Transverse colon (tissue), 3 donors: ENCODE measurements around the gene MPDU1.
A peak's percentile ranks its signal among the peaks of the same experiment; 100 is the strongest.

Experiments used
- POLR2A ChIP-seq: fragments of 450-650 bp; IDR thresholded peaks from one replicate; pipeline ENCODE4 v1.6.1; 2016; ENCODE audit warnings: antibody characterized with exemption, mild to moderate bottlenecking, moderate library complexity
- TF ChIP-seq, protein P1 (sequence below), 5 experiments: fragments of 200-600 bp in 3 of 5; fragments of 450-650 bp in 2 of 5; sonication (generic) in 3 of 5; IDR thresholded peaks; 1 replicate in 2 of 5; 2 replicates in 3 of 5; pipeline ENCODE4 v1.5.1; 2016 to 2017; ENCODE audit warnings: antibody characterized with exemption in 5 of 5, inconsistent platforms in 3 of 5, mild to moderate bottlenecking in 2 of 5, moderate library complexity in 1 of 5

DNA sequence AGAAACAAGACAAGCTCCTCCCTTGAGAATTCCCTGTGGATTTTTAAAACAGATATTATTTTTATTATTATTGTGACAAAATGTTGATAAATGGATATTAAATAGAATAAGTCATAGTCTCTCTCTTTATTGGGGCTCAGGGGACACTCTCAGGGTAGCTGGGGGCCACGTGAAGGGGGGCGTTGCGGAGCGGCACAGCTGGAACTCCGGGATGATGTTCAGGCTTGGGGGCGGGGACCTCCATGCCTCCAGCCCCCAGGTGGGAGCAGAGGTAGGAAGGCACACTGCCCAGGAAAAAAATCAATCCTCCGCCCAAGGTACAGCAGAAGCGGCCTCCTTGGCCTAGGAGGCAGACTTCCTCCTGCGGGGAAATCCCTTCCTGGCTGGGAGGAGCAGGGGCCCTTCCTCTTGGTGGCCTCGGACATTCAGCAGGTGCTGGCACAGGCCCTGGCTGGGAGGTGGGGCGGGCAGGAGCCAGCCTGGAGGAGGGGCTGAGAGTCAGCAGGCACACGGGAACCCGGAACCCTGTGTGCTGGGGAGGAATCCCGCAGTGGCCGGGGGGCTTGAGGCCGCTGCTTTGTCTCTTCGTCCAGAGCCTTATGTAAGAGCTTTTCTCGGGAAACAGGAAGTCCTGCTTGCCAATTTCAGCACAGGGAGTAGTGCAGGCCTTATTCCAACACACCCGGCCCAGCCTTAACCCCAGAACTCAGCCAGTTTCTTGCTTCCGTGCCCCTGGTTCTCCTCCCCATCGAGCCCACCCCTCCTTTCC lies 25.7 kb upstream of the MPDU1 start:
- TF ChIP-seq, protein P1, sequence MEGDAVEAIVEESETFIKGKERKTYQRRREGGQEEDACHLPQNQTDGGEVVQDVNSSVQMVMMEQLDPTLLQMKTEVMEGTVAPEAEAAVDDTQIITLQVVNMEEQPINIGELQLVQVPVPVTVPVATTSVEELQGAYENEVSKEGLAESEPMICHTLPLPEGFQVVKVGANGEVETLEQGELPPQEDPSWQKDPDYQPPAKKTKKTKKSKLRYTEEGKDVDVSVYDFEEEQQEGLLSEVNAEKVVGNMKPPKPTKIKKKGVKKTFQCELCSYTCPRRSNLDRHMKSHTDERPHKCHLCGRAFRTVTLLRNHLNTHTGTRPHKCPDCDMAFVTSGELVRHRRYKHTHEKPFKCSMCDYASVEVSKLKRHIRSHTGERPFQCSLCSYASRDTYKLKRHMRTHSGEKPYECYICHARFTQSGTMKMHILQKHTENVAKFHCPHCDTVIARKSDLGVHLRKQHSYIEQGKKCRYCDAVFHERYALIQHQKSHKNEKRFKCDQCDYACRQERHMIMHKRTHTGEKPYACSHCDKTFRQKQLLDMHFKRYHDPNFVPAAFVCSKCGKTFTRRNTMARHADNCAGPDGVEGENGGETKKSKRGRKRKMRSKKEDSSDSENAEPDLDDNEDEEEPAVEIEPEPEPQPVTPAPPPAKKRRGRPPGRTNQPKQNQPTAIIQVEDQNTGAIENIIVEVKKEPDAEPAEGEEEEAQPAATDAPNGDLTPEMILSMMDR (IDR thresholded peaks at IDR 0.05) = no peak
- TF ChIP-seq POLR2A = peak; percentile 94
